NCI-H1694 treated with DMSO at 0.1 percent for 48 hours (cell line): ENCODE measurements around the gene RCAN1.
A peak's percentile ranks its signal among the peaks of the same experiment; 100 is the strongest.
"Not testable (repeated sequence)": the region's sequence is repeated elsewhere in the genome, so short reads cannot be mapped to it uniquely, and the experiment has no call there.

Experiments
- DNase-seq: peaks from one replicate; lab custom pipeline; 2025; lab: John Stamatoyannopoulos, UW

Gene RCAN1

DNA sequence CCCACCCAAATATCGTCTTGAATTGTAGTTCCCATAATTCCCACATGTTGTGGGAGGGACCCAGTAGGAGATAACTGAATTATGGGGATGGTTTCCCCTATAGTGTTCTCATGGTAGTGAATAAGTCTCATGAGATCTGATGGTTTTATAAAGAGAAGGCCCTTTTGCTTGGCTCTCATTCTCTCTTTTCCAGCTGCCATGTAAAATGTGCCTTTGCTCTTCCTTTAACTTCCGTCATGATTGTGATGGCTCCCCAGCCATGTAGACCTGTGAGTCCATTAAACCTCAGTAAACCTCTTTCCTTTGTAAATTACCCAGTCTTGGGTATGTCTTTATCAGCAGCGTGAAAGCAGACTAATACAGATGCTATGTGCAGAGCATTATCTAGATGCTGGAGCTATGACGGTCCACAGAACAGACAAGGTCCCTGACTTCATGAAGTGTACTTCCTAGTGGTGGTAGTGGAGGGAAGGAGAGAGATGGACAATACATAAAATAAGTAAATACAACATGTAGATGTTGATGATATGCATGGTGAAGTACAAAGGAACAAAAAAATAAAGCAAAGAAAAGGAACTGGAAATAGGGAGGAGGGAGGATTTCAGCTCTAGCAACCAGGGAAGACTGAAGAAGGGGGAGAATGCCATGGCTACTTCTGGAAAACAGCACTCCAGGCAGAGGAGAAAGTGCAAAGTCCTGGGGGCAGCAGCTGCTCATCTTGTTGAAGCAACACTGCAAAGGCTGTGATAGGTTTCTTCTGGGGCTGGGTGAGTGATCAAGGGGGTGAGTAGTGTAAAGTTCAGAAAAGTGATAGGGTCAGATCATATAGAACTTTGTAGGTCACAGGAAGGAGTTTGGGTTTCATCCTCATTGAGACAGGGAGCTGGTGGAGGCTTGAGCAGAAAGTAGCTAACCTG lies 6.8 kb upstream of the RCAN1 start:
- no peak for DNase-seq

DNA sequence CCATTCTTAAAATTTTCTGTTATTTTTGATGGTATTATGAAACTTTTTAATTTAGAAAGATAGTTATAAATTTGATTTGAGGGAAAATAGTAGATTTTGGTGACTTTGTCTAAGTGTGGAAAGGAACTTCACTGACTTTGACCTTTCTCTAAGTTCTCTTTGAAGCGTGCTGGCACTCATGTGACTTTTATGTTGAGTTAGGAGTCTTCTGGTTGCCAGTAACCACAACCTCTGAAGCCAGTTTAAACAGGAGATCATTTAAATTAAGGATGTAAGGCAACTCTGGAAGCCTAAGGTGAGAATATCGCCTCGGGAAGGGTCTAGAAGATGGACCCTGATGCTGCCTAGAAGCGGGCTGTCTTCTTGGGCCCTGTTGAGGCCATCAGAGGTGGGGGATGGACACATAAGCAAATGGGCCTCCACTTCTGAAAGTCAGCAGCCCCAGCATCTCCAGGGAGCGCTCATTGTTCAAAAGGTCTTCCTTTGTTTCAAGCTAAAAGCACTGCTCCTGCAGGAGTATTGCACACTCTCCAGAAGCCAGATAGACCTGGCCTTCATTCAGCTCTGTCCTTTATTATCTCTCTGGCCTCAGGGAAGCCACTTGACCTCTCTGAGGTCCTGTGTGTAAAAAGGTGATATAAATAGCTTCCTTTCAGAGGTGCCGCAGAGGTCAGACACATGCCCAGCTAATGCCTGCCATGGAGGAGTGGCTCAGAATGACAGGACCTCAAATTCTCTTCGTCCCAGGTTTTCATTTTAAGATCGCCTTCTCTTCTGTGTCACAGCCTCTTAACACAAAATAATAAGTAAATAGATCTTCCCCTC lies 5.1 kb upstream of the RCAN1 start:
- no peak for DNase-seq

- DNase-seq = no peak
Observed at GRCh38 chr21:34618941-34619340, 4.0 kb upstream of the RCAN1 start.

- no peak for DNase-seq
Observed at GRCh38 chr21:34617753-34618339, 2.9 kb upstream of the RCAN1 start.

GRCh38 chr21:34615487-34615814 lies 538 bp upstream of the RCAN1 start:
- no peak for DNase-seq

GRCh38 chr21:34613679-34614627 lies 960 bp downstream of the RCAN1 start:
- DNase-seq = no peak

- no peak for DNase-seq
Observed at GRCh38 chr21:34612557-34612956, 2.4 kb downstream of the RCAN1 start.

DNA sequence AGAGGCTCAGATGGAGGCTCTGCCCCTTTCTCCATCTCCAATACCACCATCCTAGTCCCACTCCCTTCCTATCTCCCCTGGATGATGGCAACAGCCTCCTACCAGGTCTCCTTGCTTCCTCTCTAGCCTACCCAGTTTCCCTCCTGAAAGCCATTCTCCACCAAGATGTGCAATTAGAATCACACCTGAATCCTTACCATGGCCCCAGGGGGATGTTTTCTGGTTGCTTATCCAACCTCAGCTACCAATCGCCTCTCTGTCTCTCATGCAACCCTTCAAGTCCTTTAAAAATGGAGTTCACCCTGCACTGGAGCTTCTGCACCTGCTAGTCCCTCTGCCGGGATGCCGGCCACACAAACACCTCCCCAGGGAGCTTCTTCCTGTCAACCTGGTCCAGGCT lies 2.9 kb downstream of the RCAN1 start:
- DNase-seq = no peak

- no peak for DNase-seq
Observed at GRCh38 chr21:34611528-34611927, 3.4 kb downstream of the RCAN1 start.

DNA sequence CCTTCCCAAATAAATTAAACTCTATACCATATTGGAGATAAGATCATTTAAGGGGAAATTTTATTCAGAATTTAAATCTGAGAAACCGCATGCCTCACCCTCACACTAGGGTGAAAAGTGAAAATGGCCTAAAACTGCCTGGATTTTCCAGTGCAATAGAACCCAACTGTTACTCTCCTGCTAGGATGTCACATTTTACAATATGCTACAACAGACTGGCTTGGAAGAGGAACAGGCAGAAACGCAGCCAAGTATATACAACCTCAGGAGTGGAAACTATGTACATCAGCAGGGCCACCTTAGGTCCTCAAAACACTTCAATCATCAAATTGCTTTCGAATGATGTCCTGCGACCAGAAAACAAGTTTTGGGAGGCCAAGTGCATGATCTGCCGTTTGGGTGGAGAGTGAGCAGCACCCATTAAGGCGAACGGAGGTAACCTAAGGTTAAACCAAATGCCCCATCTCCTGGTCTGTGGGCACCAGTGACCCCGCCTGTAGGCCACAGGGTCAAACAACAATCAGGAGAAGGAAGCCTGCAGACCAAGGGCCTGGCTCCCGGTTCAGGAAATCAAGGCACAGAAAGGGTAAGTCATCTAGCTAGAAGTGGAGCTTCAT lies 4.9 kb downstream of the RCAN1 start:
- no peak for DNase-seq

GRCh38 chr21:34609244-34609932 lies 5.5 kb downstream of the RCAN1 start:
- no peak for DNase-seq

GRCh38 chr21:34607376-34607775 lies 7.5 kb downstream of the RCAN1 start:
- not testable (repeated sequence) for DNase-seq

- no peak for DNase-seq
Observed at GRCh38 chr21:34606621-34607020, 8.3 kb downstream of the RCAN1 start.

GRCh38 chr21:34606051-34606450 lies 8.9 kb downstream of the RCAN1 start:
- no peak for DNase-seq

GRCh38 chr21:34604956-34605355 lies 10.0 kb downstream of the RCAN1 start:
- not testable (repeated sequence) for DNase-seq

DNA sequence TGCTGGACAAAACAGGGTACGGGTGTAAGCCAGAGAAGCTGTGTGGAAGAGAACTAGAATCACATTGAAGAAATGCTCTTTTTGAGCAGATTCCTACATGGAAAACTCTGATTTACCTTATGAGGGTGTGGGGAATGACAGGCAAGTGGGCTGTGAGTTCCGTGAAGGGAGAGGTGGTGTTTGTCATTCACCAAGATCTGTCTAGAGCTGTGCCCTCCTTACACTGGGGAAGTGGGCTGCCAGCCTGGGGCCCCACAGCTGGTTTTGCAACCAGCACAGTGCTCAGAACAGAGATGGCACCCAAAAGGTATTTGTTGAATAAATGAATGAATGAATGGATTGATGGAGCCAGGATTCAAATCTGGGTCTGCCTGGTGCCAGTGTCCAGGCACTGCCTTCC lies 10.4 kb downstream of the RCAN1 start:
- no peak for DNase-seq

- no peak for DNase-seq
Observed at GRCh38 chr21:34603710-34604057, 11.2 kb downstream of the RCAN1 start.

DNA sequence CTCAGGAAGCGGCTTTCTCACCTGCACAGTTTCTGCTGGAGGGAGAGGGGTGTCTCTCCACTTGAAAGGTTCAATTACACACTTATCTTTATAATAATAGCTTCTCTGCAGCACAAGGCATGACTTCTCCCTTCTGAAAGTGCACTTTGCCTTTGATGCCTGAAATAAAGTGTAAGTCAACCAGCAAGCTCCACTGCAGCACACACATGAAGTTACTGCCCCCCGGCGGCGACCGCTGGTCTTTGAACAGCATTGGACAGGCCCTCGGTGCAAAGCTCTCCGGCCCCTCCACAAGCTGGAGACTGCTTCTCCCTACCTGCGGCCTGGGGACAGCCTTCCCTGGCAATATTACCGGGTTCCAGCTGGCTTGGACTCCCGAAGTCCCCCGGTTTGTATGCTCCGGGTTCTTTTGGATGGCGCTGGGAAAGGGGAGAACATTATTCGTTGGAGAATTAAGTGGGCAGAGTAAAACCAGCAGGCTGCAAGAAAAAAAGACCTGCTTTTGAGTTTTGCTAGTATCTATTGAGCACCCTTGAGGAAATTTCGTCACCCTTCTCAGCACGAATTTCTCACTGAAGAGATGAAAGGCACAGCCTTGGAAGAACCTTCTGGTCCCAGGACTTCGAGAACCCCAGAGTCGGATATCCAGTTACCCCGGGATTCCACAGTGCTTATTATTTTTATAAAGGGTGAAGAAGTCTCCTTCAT lies 11.8 kb downstream of the RCAN1 start:
- peak; percentile 30 for DNase-seq

DNA sequence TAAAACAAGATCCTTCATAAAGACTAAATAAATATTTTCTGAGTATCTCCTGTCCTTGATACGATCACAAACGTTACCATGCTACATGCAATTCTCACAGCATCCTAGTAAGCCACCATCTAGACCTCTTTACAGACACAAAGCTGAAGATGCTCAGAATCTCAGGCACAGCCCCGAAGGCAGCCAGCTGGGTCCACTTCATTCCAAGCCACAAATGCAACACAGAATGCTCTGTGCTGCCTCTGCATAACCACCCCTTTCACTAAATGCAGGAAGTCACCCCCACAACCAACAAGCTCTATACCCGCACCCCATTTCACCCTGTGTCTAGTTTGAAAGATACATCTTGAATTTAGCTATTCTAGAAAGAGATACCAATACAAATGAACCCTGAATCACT lies 12.9 kb downstream of the RCAN1 start:
- no peak for DNase-seq

GRCh38 chr21:34599534-34600101 lies 15.3 kb downstream of the RCAN1 start:
- peak; percentile 24 for DNase-seq
